HG03571 (cell line): ENCODE results near the gene FGF10.

ENCODE experiments used
- ATAC-seq: cut with Tn5 transposase; IDR thresholded peaks from one replicate; pipeline ENCODE4 v1.9.1; 2021; ENCODE audit not compliant: unreplicated experiment

Gene FGF10

DNA sequence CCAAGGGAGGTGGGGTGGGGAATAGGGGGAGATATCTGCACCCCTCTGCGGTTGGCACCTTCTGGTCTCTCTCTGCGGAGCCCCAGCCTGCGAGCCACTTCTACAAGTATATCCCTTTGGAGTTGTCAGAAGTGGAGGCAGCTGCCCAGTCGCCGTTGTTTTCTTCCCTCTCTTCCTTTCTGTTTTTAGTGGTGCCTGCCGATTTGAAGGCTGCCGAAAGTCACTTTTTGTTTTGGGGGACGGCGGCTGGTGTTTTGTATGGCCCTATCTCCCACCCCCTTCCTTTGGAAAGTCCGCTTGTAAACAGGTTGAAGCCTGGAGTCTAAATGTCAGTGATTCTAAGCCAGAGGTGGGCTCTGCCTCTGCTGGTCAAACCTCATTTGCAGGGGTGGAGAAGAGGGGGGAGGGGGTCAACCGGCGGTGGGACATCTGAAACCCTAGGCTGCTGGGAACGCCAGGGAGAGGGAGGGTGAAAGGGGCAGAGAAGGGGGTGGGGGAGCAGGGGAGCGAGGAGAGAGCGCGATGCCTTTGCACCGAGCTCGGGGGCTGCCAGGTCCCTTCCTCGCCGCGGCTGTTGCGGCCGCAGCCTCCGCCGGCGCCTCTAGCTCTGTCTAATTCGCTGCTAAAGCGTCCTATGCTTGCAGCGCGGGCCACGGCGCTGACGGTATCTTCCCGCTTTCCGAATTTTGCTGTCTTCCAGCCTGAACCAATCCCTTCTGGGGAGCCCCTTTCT lies at the start of gene FGF10:
Gene FGF10, minus strand, starts transcription at position 331 of the 733 bp plus-strand sequence. CDS start 738 bp downstream, outside the sequence.
- ATAC-seq = no peak

- ATAC-seq = no peak
Observed at GRCh38 chr5:44426944-44427343, 37.7 kb upstream of the FGF10 start.

DNA sequence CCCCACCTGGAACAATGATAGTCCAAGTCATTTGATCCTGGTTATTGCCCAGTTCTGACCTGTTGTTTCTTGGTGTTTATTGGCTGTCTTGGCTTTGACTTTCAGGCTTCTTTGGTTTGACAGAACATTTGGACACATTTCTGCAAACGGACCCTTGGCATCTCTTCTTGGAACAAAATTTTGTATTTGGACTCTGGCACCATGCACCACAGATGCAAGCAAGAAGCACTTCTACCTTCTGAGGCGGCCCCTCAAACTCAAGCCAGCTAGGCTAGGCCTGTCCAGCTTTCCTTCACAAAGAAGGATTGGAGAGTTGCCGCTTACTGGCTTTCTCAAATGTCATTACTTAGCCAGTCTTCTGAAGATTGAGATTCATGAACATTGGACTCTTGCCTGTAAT lies 23.1 kb upstream of the FGF10 start:
- ATAC-seq = no peak

GRCh38 chr5:44402084-44402483 lies 12.9 kb upstream of the FGF10 start:
- ATAC-seq = no peak

- no peak for ATAC-seq
Observed at GRCh38 chr5:44401611-44402010, 12.4 kb upstream of the FGF10 start.

GRCh38 chr5:44398382-44398781 lies 9.2 kb upstream of the FGF10 start:
- ATAC-seq = no peak

DNA sequence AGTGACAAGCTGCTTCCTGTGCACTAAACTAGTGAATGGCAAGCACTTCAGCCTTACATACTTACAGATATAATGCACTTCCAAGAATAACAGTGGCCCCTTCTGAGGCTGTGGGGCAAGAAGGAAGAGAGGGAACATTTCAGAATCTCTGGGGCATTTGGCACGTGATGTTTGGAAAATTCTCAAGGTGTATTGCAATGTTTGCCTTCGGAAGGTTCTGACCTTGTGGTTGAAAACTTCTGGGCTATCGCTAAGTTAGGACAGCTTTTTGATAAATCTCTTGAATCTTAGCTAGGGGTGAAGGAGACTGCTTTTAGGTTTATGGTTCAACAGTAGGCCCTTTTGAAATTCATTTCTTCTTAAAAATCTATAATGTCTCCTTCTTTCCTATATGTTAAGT lies 7.1 kb upstream of the FGF10 start:
- no peak for ATAC-seq

- ATAC-seq = no peak
Observed at GRCh38 chr5:44390351-44390750, 1.1 kb upstream of the FGF10 start.

- ATAC-seq = no peak
Observed at GRCh38 chr5:44389823-44390143, 563 bp upstream of the FGF10 start.

DNA sequence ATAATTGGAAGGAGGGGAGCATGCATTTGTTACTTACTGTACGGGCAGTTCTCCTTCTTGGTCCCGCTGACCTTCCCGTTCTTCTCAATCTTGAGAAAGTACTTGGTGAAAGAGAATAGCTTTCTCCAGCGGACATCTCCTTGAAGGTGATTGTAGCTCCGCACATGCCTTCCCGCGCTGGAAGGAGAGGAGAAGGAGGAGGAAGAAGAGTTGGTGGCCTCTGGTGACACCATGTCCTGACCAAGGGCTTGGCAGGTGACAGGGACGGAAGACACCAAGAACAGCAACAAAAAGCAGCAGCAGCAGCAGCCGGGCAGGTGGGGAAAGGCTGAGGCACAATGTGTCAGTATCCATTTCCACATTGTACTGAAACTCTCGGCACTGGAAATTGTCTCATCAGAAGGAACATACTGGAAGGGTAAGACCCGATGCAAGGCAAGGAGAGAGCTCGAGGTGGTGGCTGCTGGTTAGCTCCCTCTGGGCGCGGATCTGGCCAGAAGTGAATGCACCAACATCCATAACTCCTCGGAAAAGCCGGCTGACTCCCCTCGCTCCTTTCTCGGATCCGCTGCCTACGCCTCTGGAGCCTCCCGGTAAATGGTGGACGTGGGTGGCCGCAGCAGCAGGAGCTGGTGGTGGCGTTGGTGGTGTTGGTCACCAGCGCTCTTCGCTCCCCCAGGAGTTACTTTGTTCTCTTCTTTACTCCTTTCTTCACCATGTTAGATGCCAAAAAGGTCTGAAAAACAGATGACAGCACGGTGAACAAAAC lies 715 bp downstream of the FGF10 start:
- no peak for ATAC-seq

- ATAC-seq = no peak
Observed at GRCh38 chr5:44387921-44388320, 1.3 kb downstream of the FGF10 start.

GRCh38 chr5:44387406-44387805 lies 1.8 kb downstream of the FGF10 start:
- ATAC-seq = no peak

GRCh38 chr5:44385291-44385900 lies 3.8 kb downstream of the FGF10 start:
- no peak for ATAC-seq

DNA sequence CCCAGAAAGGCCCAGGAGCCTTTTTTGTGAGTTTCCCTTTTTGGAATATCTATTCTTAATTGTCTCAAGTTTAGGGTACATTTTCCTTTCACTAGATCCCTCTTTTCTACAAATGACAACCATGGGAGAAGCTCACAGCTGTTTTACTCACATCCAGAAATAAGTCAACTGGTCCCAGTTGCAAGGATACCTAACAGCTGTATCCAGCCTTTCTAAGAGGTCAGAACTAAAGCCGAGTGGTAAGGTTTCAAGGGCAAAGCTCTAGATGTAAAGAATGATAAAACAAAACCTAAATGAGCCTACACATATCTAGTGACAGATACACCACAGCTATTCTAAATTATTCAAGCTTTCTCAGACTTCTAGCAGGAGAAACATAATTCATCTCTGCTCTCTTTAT lies 4.4 kb downstream of the FGF10 start:
- no peak for ATAC-seq

GRCh38 chr5:44382894-44383293 lies 6.3 kb downstream of the FGF10 start:
- no peak for ATAC-seq

DNA sequence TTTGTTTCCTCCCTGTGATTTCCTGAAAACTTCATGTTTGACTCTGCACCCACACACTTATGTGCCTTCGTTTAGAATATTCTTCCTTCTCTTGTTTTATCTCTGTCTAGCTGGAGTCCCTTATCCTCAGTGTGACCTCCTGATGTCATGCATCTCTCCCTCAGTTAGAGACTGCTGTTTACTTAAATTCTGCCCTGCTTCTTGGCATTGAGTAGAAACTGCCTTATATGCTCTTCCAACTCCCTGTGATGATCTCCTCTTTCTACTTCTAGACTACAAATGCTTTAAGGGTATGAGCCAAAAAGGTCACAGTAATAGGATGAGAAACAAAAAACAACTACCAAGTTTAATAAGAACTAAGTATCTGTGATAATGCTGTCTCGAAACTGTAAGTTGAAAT lies 12.2 kb downstream of the FGF10 start:
- no peak for ATAC-seq

- no peak for ATAC-seq
Observed at GRCh38 chr5:44372028-44372427, 17.2 kb downstream of the FGF10 start.

DNA sequence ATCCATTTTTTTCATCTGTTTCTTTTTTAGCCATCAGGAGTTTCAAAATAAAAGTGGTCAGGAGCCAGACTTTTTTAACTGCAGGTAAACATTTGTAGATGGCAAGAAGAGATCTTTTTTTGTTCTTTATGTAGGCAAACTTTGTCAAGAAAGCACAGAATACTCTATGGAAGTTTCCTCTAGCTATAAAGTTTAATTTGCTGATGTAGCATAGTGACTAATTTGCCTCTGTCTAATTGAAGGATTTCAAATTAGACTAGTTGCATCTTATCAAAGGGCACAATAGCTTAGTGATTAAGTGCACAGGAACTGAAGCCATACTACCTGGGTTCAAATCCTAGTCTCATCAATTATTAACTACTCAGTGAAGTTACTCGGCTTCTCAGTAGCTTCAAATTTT lies 22.0 kb downstream of the FGF10 start:
- ATAC-seq = no peak

DNA sequence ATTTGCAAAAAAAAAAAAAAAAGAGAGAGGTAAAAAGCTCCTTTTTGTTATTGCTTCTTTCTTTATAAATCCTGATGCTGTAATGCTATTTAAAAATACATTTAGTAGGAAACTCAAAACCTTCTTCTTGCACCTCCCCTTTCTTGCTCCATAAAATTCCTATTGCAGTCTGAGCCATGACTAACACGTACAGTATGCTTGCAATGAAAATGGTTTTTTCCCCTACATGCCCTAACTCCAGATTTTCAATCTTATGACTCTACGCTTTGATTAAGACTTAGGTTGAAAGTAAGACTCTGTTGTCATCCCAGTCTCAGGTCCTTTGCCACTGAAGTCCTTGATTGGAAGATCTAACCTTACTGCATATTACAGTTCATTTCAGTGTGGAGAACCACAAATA lies 23.9 kb downstream of the FGF10 start:
- no peak for ATAC-seq

DNA sequence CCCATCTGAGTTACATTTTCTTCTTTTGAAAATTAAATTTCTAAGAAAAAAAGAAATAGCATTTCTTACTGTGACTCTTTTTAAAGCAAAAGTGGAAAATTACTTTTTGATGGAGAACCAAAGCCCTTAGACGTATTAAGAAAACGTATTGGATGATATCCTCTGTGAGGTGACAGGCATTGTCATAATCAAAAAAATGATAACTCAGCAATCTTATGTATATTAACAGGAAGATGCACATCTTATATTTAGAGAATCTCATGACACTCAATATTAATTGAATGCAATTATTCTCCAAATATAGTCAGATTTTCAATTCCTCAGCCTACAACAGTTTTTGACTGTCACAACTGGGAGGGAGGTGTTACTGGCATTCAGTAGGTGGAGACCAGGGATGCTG lies 25.1 kb downstream of the FGF10 start:
- ATAC-seq = no peak

DNA sequence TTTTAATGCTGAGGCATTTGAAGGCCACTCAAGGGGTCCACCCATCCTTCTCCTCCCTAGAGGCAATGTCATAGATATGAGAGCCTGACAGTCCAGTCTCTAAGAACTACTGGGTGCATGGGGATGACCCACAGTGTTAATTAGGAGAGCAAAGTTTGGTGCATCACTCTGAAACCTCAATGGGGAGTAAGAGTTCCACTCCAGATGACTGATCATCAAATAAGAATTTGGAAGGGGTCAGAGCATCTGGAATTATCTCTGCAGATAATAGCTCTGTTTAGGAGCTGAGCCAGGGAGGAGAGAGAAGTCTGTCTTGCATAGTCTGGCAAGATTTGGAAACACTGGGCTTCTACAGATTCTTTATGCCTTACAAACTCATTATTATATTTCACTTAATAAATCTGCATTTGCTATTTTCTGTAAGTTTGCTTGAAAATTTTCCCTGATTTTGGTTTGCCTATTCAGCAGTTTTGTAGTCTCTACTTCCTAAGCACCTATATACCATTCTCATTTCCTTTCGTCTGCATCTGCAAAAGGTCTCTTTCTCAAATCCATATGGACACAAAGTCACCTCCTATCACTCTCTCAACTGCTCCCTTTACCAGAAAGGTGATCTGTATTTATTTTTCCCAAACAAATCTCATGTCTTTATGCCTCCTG lies 27.7 kb downstream of the FGF10 start:
- ATAC-seq = no peak

GRCh38 chr5:44360919-44361318 lies 28.3 kb downstream of the FGF10 start:
- ATAC-seq = no peak
